Thyroid gland (tissue), 4 donors: ENCODE measurements around the gene ATXN7.

ENCODE experiments used
- CTCF ChIP-seq, 6 experiments: fragments of 200-600 bp in 3 of 6; fragments of 450-650 bp in 3 of 6; sonication (generic) in 3 of 6; IDR thresholded peaks; one replicate each; pipeline ENCODE4 v1.5.1; 2016 to 2019; ENCODE audit warnings: antibody characterized with exemption in 6 of 6, mild to moderate bottlenecking in 2 of 6, inconsistent platforms in 1 of 6, moderate library complexity in 1 of 6
- POLR2A ChIP-seq, 2 donors: fragments of 450-650 bp; IDR thresholded peaks; one replicate each; pipeline ENCODE4 v1.6.1; 2017; ENCODE audit warnings: antibody characterized with exemption in 2 of 2, mild to moderate bottlenecking in 2 of 2, moderate library complexity in 1 of 2

GRCh38 chr3:63864008-63864964, 619 bp downstream of the ATXN7 start:
- TF ChIP-seq POLR2A (IDR thresholded peaks at IDR 0.05) (no peak), CTCF (IDR thresholded peaks at IDR 0.05) (no peak)
